ENCODE results near the gene ALX4. TPM values are rescaled to one million over a fixed set of nuclear protein-coding genes. Genes with fewer than 3 reads are reported as not detected.

ALX4 gene
- total RNA-seq, 2 experiments from 2014 or later: not detected

DNA sequence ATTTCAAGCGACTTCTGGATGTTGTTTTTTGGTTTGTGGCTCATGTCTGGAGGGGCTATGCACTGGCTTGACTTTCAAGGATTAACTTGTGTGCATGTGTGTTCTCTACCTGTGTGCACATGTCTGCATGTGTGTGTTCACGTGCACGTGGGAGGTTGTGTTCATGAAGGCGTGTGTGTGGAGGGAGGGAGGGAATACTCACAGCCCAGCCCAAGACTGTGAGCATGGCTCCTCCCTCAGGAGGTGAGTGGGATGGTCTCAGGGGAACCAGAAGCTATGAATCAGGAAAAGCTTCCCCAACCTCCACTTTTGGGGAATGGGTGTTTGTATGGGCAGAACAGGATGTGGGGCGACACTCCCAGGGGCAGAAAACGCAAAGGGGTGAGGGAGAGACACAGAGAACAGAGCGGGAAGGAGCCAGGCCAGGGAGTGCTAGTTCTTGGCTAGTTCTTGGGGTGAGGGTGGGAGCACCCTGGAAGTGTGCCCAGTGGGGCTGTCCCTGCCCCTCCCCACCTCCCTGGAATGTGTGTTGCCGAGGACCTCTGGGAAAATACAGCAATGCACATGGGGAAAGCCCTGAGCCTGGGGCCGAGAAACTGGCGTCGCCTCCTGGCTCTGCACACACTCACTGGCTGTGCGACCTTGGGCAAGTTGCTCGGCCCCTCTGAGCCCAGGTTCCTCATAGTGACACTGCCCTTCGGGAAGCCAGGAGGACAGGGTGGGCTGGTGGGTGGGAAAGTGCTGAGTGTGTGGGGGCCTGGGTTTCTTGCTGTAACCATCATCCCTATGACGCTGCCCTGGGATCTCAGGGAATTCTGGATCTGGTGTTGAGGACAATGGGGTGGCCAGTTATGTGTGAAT lies 16.9 kb upstream of the ALX4 start:
- ChIA-PET POLR2A (no interaction called here), CTCF (ENCODE audit: unreplicated experiment) (no interaction called here)
- intact Hi-C loops (cut with micrococcal nuclease; ENCODE audit: unreplicated experiment): no loop called here
- no peaks in the 10 kb centered on the region for H3K36me3 ChIP-seq (ENCODE audit: insufficient read depth, low read length)
- TF ChIP-seq, protein P1, sequence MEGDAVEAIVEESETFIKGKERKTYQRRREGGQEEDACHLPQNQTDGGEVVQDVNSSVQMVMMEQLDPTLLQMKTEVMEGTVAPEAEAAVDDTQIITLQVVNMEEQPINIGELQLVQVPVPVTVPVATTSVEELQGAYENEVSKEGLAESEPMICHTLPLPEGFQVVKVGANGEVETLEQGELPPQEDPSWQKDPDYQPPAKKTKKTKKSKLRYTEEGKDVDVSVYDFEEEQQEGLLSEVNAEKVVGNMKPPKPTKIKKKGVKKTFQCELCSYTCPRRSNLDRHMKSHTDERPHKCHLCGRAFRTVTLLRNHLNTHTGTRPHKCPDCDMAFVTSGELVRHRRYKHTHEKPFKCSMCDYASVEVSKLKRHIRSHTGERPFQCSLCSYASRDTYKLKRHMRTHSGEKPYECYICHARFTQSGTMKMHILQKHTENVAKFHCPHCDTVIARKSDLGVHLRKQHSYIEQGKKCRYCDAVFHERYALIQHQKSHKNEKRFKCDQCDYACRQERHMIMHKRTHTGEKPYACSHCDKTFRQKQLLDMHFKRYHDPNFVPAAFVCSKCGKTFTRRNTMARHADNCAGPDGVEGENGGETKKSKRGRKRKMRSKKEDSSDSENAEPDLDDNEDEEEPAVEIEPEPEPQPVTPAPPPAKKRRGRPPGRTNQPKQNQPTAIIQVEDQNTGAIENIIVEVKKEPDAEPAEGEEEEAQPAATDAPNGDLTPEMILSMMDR (conservative IDR thresholded peaks at IDR 0.05; ENCODE audit: low read length): no peak
- TF ChIP-seq EZH2phosphoT487 (IDR thresholded peaks at IDR 0.05; ENCODE audit: borderline replicate concordance, low read depth, low read length): no peak
- no peak overlapping the region for H3K4me3 ChIP-seq (ENCODE audit: low read depth, low read length, poor library complexity, severe bottlenecking)
- no peak overlapping the region for H3K4me2 ChIP-seq (ENCODE audit: low read length)
- H3K4me1 ChIP-seq (ENCODE audit: insufficient read depth, low read length, poor library complexity, severe bottlenecking): no peaks in the 10 kb centered on the region
- DNase-seq (ENCODE audit: low spot score): no peak
- no TSS peak for BruUV-seq (replicated peaks)
- no peaks in the 10 kb centered on the region for H3K9me2 ChIP-seq (ENCODE audit: insufficient read depth, low read length)
- H3K79me2 ChIP-seq (ENCODE audit: insufficient read depth, low read depth, low read length): no peaks in the 10 kb centered on the region
- H3K9me3 ChIP-seq (ENCODE audit: low read length): no peaks in the 10 kb centered on the region
- H3K27ac ChIP-seq (ENCODE audit: low read depth, low read length, poor library complexity, severe bottlenecking): no peak overlapping the region
- no peak overlapping the region for H2AFZ ChIP-seq (ENCODE audit: low read length)
- H4K20me1 ChIP-seq (ENCODE audit: insufficient read depth, low read length): no peaks in the 10 kb centered on the region

DNA sequence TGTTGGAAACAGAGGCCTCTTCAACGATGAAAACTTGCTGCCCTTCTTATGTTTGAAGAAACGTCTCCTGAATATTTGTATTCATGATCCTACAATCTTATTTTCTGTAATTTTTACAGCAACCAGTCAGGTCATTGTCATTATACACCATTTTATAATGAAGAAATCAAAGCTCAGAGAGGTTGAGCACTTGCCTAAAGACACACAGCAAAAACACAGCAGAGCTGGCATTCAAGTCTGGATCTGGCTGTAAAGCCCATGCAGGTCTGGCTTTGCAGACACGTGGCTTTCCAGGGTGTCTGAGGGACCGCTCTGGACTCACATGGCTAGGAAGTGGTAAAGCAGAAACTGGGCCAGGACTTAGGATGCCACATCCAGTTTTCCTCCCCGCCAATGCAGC lies 15.8 kb upstream of the ALX4 start:
- Histone ChIP-seq H3K4me1 (ENCODE audit: insufficient read depth, low read length, poor library complexity, severe bottlenecking) (no peaks in the 10 kb centered on the region), H3K79me2 (ENCODE audit: insufficient read depth, low read depth, low read length) (no peaks in the 10 kb centered on the region), H3K4me2 (ENCODE audit: low read length) (no peak overlapping the region), H4K20me1 (ENCODE audit: insufficient read depth, low read length) (no peaks in the 10 kb centered on the region), H3K9me2 (ENCODE audit: insufficient read depth, low read length) (no peaks in the 10 kb centered on the region), H3K4me3 (ENCODE audit: low read depth, low read length, poor library complexity, severe bottlenecking) (no peak overlapping the region), H2AFZ (ENCODE audit: low read length) (no peak overlapping the region), H3K36me3 (ENCODE audit: insufficient read depth, low read length) (no peaks in the 10 kb centered on the region), H3K9me3 (ENCODE audit: low read length) (no peaks in the 10 kb centered on the region), H3K27ac (ENCODE audit: low read depth, low read length, poor library complexity, severe bottlenecking) (no peak overlapping the region)
- TF ChIP-seq EZH2phosphoT487 (IDR thresholded peaks at IDR 0.05; ENCODE audit: borderline replicate concordance, low read depth, low read length): no peak
- TF ChIP-seq, protein P1 (conservative IDR thresholded peaks at IDR 0.05; ENCODE audit: low read length): no peak
- POLR2A ChIA-PET: no interaction called here
- intact Hi-C loops (cut with micrococcal nuclease; ENCODE audit: unreplicated experiment): no loop called here
- DNase-seq (ENCODE audit: low spot score): no peak
- BruUV-seq (replicated peaks): no TSS peak
- CTCF ChIA-PET (ENCODE audit: unreplicated experiment): no interaction called here

DNA sequence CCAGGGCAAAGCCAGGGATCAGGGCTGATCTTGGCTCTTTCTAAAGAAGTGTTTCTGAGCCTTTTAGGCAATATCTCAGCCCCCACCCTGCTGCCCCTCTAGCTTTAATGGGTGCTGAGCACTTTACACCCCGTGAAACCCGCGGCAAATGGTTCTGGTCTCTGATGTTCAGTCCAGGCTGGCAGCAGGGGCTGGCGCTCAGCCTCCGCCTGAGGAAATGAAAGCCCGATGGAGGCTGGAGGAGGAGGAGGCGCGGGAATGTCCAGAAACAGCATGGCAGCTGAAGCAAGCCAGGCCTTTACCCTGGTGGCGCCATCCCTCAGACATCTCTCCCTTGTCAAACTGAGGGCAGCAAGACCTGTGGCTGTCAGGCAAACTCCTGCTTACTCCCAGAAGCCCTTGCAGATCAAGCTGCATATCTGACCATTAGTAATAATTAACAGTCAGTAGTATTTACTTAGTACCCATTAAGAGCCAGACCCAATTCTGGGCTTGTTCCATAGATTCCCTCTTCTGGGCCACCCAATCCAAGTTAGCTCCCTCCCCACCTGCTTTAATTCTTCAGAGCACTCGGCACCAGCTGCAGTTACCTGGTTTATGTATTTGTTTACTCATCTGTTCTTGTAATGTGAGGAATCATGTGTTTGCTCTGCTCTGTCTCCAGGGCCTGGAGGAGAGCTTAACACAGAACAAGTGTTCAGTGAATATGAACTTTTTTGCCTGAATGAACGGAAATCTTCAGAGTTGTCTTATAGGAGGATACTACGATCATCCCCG lies 15.0 kb upstream of the ALX4 start:
- intact Hi-C loops (cut with micrococcal nuclease; ENCODE audit: unreplicated experiment): no loop called here
- Histone ChIP-seq H3K9me2 (ENCODE audit: insufficient read depth, low read length) (no peaks in the 10 kb centered on the region), H3K36me3 (ENCODE audit: insufficient read depth, low read length) (no peaks in the 10 kb centered on the region), H3K27ac (ENCODE audit: low read depth, low read length, poor library complexity, severe bottlenecking) (no peak overlapping the region), H2AFZ (ENCODE audit: low read length) (no peak overlapping the region), H3K4me2 (ENCODE audit: low read length) (no peak overlapping the region), H3K9me3 (ENCODE audit: low read length) (no peaks in the 10 kb centered on the region), H3K79me2 (ENCODE audit: insufficient read depth, low read depth, low read length) (no peaks in the 10 kb centered on the region), H3K4me1 (ENCODE audit: insufficient read depth, low read length, poor library complexity, severe bottlenecking) (no peaks in the 10 kb centered on the region), H4K20me1 (ENCODE audit: insufficient read depth, low read length) (no peaks in the 10 kb centered on the region), H3K4me3 (ENCODE audit: low read depth, low read length, poor library complexity, severe bottlenecking) (no peak overlapping the region)
- no TSS peak for BruUV-seq (replicated peaks)
- TF ChIP-seq, protein P1 (conservative IDR thresholded peaks at IDR 0.05; ENCODE audit: low read length): no peak
- ChIA-PET POLR2A (no interaction called here), CTCF (ENCODE audit: unreplicated experiment) (no interaction called here)
- no peak for DNase-seq (ENCODE audit: low spot score)

Data from OCI-LY7 (cell line).